ENCODE measurements around the gene MDM2.

Gene MDM2

DNA sequence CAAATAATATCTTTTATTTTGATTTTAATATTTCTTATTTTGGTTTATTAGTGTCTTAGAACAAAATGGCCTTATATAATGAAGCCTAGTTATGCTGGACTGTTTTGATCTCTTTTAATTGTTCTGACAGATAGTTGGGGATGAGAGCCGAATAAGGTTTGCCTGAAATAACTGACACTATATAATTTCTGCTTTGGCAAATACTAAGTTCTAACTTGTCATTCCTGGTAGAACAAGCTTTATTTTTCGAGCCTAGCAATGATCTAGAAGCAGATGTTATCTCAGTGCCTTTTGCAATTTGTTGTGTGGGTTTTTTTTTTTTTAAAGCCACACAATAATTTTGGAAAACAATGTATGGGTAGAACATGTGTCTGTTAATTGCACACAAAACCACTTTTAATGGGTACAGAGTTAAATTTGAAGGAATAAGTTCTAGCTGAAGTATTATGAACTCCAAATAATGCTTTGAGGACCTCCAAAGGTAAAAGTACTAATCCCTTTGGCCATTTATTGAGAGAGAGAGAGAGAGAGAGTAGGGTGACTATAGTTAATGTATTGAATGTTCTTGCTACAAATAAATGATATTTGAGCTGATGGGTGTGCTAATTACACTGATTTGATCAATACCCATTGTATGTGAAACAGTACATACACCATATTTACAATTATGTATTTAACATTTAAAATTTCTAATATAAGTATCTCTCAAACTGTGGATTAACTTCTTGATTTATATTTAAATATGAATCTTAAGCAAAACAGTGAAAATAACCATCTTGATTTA lies 35.0 kb downstream of the MDM2 start:
- DNase-seq (ENCODE audit: low spot score) = no peak
- TF ChIP-seq, protein P1, sequence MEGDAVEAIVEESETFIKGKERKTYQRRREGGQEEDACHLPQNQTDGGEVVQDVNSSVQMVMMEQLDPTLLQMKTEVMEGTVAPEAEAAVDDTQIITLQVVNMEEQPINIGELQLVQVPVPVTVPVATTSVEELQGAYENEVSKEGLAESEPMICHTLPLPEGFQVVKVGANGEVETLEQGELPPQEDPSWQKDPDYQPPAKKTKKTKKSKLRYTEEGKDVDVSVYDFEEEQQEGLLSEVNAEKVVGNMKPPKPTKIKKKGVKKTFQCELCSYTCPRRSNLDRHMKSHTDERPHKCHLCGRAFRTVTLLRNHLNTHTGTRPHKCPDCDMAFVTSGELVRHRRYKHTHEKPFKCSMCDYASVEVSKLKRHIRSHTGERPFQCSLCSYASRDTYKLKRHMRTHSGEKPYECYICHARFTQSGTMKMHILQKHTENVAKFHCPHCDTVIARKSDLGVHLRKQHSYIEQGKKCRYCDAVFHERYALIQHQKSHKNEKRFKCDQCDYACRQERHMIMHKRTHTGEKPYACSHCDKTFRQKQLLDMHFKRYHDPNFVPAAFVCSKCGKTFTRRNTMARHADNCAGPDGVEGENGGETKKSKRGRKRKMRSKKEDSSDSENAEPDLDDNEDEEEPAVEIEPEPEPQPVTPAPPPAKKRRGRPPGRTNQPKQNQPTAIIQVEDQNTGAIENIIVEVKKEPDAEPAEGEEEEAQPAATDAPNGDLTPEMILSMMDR (IDR thresholded peaks at IDR 0.05; ENCODE audit: extremely low read depth, missing control alignments) = no peak

DNA sequence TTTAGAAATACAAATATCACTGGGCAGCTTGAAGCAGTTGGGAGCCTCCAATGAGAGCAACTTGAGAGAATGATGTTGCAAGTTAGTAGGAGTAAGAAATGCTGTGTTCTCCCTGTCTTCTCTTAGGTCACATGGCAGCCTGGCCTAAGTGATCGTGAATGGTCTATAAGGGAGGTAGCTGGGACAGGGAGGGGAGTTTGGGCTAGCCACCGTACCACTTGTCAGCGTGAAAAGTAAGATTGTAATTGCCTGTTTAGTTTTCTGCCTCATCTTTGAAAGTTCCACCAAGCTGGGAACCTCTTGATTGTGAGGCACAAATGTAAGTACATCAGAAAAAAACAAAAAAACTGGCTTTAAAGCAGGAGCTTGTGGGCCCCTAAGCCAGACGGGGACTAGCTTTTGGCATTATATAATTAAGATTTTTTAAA lies 36.4 kb downstream of the MDM2 start:
- no peak for DNase-seq (ENCODE audit: low spot score)
- TF ChIP-seq, protein P1 (IDR thresholded peaks at IDR 0.05; ENCODE audit: extremely low read depth, missing control alignments) = no peak

DNA sequence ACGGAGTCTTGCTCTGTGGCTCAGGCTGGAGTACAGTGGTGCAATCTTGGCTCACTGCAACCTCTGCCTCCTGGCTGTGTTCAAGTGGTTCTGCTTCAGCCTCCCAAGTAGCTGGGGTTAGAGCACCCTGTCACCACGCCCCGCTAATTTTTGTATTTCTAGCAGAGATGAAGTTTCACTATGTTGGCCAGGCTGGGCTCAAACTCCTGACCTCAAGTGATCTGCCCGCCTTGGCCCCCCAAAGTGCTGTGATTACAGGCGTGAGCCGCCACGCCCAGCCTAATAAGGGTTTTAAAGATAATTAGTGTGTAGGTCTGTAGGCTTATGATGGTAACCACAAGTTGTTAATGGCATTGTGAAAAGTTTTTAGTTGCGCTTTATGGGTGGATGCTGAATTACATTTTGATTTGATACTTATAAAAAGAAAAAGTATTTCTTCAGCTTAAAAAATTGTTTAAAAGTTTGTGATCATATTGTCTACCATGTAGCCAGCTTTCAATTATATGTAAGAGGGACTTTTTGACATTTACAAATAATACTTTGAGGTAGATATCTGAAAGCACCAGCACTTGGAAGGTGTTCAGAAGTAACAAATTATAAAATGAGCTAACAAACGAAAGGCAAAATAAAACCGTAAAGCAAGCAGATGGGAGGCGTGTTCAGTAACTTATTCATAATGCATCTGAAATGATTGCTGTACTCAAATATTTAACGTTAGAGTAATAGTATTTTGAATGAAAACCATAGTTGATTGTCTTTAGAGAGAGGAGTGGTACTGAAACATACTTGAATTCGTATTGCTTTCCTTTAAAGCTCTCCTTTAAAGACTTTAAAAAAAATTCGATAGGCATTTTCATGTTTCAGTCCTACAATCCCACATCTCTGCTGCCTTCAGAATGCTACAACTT lies 37.1 kb downstream of the MDM2 start:
- TF ChIP-seq, protein P1 (IDR thresholded peaks at IDR 0.05; ENCODE audit: extremely low read depth, missing control alignments) = no peak
- no peak for DNase-seq (ENCODE audit: low spot score)

DNA sequence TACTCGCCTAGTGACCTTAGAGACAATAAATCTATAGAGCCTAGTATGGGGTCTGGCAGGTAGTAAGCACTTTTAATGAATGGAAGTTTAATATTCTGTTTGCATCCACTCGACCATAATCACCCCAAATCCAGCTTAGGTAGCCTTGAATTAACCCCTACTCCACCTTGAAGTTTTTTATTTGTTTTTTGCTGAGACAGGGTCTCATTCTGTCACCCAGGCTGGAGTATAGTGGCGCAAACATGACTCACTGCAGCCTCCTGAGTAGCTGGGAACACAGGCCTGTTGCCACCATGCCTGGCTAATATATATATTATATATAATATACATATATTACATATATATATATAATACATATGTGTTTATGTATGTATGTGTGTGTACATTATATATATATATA lies 38.8 kb downstream of the MDM2 start:
- no peak for DNase-seq (ENCODE audit: low spot score)
- TF ChIP-seq, protein P1 (IDR thresholded peaks at IDR 0.05; ENCODE audit: extremely low read depth, missing control alignments) = no peak

DNA sequence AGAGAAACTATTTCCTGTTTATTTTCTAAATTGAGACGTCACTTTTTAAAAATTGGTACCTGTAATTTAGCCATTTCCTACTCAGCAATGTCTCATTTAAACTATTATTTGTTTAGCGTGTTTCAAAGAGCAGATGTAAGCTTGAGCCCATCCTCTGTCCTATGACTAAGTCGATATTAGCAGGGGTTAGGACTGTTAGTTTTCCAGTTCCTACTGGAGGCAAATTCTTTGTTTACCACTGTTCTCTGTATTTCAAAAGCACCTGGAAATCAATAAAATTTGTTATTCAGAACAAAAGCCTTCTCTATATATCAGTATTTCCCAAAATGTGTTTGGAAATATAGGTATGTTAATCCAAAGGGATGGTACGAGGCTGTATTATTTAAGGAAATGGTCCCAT lies 42.4 kb downstream of the MDM2 start:
- TF ChIP-seq, protein P1 (IDR thresholded peaks at IDR 0.05; ENCODE audit: extremely low read depth, missing control alignments) = no peak
- no peak for DNase-seq (ENCODE audit: low spot score)

DNA sequence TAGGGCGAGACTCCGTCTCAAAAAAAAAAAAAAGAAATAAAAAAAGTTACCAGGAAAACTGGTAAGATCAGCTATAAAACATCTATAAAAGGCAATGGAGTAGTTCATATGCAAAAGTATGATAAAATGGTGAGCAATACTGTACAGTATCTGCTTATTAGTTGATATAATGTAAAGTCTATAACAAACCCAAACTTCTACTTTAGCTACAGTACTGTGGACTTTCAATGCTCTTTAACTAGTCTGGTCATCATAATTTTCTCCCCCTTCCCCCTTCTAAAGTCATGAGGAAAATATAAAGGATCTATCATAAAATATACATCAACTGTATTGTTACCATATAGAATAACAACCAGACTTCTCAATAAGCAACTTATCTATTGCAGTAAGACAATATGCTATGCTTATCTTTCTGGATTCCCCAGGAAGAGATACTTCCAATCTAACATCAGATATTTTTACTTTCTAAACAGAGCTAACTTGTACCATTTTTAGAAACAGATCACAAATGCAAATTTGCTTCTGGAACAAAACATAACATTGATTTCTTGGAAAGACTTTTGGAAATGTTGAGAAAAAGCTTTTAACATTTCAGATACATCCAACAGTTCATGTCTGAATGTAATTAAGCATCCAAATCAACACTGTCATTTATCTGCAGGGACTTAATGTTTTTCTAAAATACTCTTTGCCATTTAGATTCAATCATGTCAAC lies 43.8 kb downstream of the MDM2 start:
- TF ChIP-seq, protein P1 (IDR thresholded peaks at IDR 0.05; ENCODE audit: extremely low read depth, missing control alignments) = no peak
- no peak for DNase-seq (ENCODE audit: low spot score)

All from GM20000 (cell line).